NCI-H2081 (cell line): Measurements from ENCODE around the gene U2SURP.

Experiments
- DNase-seq, 2 experiments: peaks; one replicate each; lab custom pipeline; 2025; lab: John Stamatoyannopoulos, UW

Gene U2SURP

DNA sequence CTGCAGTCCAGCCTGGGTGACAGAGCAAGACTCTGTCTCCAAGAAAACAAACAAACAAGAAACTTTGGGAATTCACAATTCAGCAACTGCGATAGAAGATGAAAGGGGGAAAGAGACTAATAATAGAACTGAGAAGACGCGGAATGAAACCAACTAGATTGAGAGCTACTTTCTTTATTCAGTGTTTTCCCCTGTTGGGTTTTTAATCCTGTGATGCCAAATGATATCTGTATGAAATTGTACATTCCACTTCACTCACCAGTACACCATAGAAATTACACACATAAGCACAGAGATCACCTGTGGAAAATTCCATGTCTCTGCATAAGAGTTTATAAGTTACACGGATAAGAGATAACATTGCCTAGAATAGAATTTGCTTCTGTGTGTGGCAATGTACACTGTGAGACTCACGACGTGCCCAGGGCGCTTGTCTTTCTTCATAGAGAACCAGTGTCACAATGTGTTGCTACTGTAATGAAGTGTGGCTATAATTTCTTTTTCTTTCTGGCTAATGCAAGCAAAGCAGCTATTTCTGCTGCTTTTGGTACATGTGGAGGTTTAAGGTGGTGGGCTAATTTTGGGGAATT lies 100.5 kb downstream of the U2SURP start:
- DNase-seq: no peak

DNA sequence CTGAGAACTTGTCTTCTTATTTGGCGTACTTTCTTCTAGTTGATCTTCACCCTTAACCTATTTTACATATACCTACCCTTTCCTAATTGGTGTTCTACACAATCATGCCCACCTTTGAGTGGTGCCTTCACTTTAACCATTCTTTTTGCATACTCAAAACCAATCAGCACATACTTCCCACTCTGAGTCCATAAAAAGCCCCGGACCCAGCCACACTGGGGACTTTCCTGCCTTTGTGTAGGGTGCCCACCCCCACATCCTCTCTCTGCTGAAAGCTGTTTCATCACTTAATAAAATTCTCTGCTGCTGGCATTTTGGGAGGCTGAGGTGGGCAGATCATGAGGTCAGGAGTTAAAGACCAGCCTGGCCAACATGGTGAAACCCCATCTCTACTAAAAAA lies 102.3 kb downstream of the U2SURP start:
- no peak for DNase-seq

GRCh38 chr3:143105170-143105569 lies 103.8 kb downstream of the U2SURP start:
- DNase-seq: no peak

GRCh38 chr3:143109861-143110260 lies 108.5 kb downstream of the U2SURP start:
- DNase-seq: no peak
